Upper lobe of right lung (tissue), 1 donor: Measurements from ENCODE around the gene PRKCE. TPM values are rescaled to one million over a fixed set of nuclear protein-coding genes. Genes with fewer than 3 reads are reported as not detected.

ENCODE experiments used
- ATAC-seq: fragments of 200-7000 bp; cut with Tn5 transposase; one replicate; pipeline ENCODE4 v1.9.1; 2020; ENCODE audit warnings: mild to moderate bottlenecking, moderate library complexity
- DNase-seq: peaks from one replicate; pipeline ENCODE4 v3.0.0-alpha.2; 2020
- H3K27ac ChIP-seq: fragments of 200-600 bp; one replicate; pipeline ENCODE4 v1.8.0; 2022
- H3K27me3 ChIP-seq: fragments of 200-600 bp; one replicate; pipeline ENCODE4 v1.8.0; 2022; ENCODE audit warnings: mild to moderate bottlenecking
- H3K36me3 ChIP-seq: fragments of 200-600 bp; one replicate; pipeline ENCODE4 v1.8.0; 2022
- H3K4me1 ChIP-seq: fragments of 200-600 bp; one replicate; pipeline ENCODE4 v1.8.0; 2022
- H3K4me3 ChIP-seq: fragments of 200-600 bp; one replicate; pipeline ENCODE4 v1.8.0; 2022; ENCODE audit warnings: mild to moderate bottlenecking
- H3K9me3 ChIP-seq: fragments of 200-600 bp; one replicate; pipeline ENCODE4 v1.8.0; 2022
- intact Hi-C: fragments of 100-400 bp; cut with DNase I; formaldehyde crosslinking; loops from one replicate; pipeline ENCODE4 v1.11.0; 2022
- total RNA-seq: library from RNA; stranded (reverse); fragmentation: NEBNext Ultra II Directional; extraction: Animal tissue kit (Norgen Biotek cat#: 25700); gene quantifications from one replicate; pipeline ENCODE4 v1.2.1, GENCODE V29; 2021
- TF ChIP-seq, protein P1 (sequence below): fragments of 200-600 bp; IDR thresholded peaks from one replicate; pipeline ENCODE4 v1.8.0; 2022; ENCODE audit warnings: antibody characterized with exemption
- donor health status: DM: no; HTN: yes; CAD: no; lungs with severe emphysema.

The PRKCE gene
- total RNA-seq, 1 donor from 2014 or later = 65.6 TPM

DNA sequence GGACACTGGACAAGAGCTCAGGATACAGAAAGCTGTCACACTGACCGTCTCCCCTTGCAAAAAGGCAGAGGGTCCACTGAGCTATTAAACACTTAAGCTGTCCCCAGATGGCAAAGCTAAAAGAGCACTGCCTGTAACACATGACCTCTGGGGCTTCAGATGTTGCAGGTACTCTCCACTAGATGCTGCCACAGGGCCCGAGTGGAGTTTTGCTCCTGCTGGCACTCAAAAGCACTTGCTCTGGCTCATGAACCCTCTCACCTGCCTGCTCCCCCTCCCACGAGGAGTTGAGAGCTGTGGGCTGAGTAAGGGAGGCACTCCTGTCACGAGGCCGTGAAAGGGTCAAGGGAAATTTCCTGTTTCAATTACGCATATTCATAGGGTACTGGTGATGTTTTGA lies 227.9 kb downstream of the PRKCE start:
- Histone ChIP-seq H3K36me3 (no peaks in the 10 kb centered on the region), H3K27me3 (no peaks in the 10 kb centered on the region), H3K9me3 (peaks cover 7% of the 10 kb centered on the region), H3K4me1 (peaks cover 22% of the 10 kb centered on the region), H3K27ac (no peak overlapping the region), H3K4me3 (no peak overlapping the region)
- ATAC-seq (peak; percentile 73), DNase-seq (no peak)
- intact Hi-C loops = no loop called here
- TF ChIP-seq, protein P1, sequence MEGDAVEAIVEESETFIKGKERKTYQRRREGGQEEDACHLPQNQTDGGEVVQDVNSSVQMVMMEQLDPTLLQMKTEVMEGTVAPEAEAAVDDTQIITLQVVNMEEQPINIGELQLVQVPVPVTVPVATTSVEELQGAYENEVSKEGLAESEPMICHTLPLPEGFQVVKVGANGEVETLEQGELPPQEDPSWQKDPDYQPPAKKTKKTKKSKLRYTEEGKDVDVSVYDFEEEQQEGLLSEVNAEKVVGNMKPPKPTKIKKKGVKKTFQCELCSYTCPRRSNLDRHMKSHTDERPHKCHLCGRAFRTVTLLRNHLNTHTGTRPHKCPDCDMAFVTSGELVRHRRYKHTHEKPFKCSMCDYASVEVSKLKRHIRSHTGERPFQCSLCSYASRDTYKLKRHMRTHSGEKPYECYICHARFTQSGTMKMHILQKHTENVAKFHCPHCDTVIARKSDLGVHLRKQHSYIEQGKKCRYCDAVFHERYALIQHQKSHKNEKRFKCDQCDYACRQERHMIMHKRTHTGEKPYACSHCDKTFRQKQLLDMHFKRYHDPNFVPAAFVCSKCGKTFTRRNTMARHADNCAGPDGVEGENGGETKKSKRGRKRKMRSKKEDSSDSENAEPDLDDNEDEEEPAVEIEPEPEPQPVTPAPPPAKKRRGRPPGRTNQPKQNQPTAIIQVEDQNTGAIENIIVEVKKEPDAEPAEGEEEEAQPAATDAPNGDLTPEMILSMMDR = peak; percentile 11

DNA sequence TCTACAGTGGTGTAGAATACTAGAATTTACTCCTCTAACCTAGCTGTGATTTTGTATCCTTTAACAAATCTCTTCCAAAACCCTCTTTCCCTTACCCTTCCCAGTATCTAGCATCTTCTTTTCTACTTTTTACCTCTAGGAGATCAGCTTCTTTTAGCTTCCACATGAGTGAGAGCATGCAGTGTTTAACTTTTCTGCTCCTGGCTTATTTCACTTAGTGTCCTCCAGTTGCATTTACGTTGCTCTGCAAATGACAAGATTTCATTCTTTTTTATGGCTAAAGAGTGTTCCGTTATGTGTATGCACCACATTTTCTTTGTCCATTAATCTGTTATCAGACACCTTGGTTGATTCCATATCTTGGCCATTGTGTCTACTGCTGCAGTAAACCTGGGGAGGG lies 228.5 kb downstream of the PRKCE start:
- no peak overlapping the region for H3K27ac ChIP-seq
- intact Hi-C loops = no loop called here
- peaks cover 7% of the 10 kb centered on the region for H3K9me3 ChIP-seq
- H3K36me3 ChIP-seq = no peaks in the 10 kb centered on the region
- H3K27me3 ChIP-seq = no peaks in the 10 kb centered on the region
- H3K4me3 ChIP-seq = no peak overlapping the region
- TF ChIP-seq, protein P1 = no peak
- H3K4me1 ChIP-seq = peaks cover 28% of the 10 kb centered on the region
- DNase-seq = no peak
- ATAC-seq = no peak

DNA sequence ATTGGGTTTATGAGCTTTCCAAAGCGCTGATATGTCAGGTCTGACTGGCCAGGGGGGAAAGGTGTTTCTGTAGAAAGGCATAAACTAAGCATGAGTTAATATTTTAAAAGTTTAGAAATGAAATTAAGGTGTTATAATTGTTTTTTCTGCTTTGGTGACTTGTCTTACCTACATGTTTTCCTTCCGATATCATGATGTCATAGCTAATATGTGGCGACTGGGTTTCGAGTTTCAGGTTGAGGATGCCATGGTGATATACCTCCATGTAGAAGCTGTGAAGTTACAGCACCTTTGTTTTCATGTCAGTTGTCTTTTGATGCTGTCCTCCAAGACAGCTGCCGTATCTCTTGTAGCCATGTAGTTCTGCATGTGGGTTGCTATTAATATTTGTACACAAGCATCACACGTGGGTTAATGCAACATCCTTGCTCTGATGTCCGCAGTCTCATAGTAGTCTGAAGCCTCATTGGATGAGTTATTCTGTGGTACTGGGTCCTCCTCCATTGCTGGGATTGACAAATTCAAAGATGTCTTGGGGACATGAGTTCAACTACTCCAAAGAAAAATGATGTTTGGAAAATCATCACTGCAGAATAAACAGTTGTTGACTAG lies 230.6 kb downstream of the PRKCE start:
- Histone ChIP-seq H3K36me3 (no peaks in the 10 kb centered on the region), H3K27me3 (no peaks in the 10 kb centered on the region), H3K9me3 (no peaks in the 10 kb centered on the region), H3K27ac (no peak overlapping the region), H3K4me1 (peaks cover 49% of the 10 kb centered on the region), H3K4me3 (no peak overlapping the region)
- intact Hi-C loops = no loop called here
- DNase-seq (no peak), ATAC-seq (no peak)
- TF ChIP-seq, protein P1 = no peak

DNA sequence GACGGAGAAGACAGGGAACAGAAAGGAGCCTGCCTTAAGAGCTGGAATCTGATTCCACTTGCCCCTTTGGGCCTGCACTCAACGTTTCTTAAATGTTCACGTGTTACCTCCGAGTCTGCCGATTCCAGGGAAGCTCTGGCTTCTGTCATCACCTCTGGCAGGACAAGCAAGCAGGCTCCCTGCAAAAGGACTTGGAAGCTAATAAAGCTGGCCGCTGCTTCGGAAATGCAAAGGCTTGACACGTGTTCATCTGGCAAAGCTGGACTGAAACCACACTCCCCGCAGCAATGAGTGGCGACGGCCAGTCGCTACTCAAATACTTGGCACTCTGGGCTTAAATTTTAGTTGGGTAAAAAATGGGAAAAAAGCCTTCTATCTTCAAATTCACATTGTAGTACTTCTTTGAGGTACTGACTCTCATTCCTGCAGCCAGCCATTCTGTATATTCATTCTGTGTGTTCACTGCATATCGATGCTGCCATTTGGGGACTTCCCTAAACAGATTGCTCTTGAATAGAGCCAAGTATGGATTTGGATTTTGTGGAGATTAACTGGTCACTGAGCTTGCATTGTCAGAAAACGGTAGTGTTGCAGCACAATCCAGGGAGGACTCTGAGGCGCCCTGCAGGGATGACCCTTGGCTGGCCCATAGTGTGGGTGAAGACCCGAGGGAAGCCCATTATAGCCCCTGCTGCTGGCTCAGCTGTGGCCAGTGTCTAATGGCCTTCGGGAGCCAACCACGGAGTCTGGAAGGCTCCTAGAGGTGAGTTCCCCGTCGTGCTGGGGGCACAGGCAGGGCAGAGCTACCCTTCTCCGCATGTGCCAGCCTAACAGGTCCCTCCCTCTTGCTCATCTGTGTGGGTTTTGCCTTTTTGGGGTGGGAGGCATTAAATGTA lies 231.5 kb downstream of the PRKCE start:
- Histone ChIP-seq H3K27ac (no peak overlapping the region), H3K4me3 (no peak overlapping the region), H3K4me1 (peaks cover 58% of the 10 kb centered on the region), H3K27me3 (no peaks in the 10 kb centered on the region), H3K36me3 (no peaks in the 10 kb centered on the region), H3K9me3 (no peaks in the 10 kb centered on the region)
- no peak for ATAC-seq
- intact Hi-C loops = no loop called here
- TF ChIP-seq, protein P1 = no peak
- no peak for DNase-seq

DNA sequence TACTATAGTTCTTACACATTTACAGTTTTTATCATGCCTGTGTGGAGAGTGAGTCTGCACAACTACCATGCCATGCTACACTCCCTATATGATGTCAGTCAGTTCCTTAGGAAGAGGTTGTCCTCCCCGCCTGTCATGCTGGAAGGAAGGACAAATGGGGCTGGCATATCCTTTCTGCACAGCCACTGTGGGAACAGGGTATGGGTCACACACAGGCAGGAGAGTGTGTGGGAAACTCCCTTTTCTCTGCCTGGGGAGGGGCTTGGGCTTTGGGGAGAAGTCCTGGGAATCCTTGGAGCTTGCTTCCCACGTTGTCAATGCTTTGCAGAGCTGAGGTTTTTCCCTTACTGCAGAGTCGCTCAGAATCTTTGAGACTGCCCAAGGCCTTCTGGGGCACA lies 232.1 kb downstream of the PRKCE start:
- no peaks in the 10 kb centered on the region for H3K27me3 ChIP-seq
- TF ChIP-seq, protein P1 = no peak
- H3K4me3 ChIP-seq = no peak overlapping the region
- H3K27ac ChIP-seq = no peak overlapping the region
- ATAC-seq = no peak
- intact Hi-C loops = no loop called here
- H3K36me3 ChIP-seq = no peaks in the 10 kb centered on the region
- peaks cover 64% of the 10 kb centered on the region for H3K4me1 ChIP-seq
- H3K9me3 ChIP-seq = no peaks in the 10 kb centered on the region
- no peak for DNase-seq
